SK-N-SH treated with all-trans-retinoic acid at 6 μM for 48 hours (cell line): ENCODE data around the gene TNK2.

Source experiments
- ZNF70 ChIP-seq: fragments of 450-650 bp; formaldehyde crosslinking; IDR thresholded peaks from 2 replicates; pipeline ENCODE4 v1.5.0; 2020; ENCODE audit warnings: mild to moderate bottlenecking, moderate library complexity
- TF ChIP-seq, protein P1 (sequence below): fragments of 250-450 bp; sonication (Bioruptor Pico); IDR thresholded peaks from 2 replicates; pipeline ENCODE4 v1.8.0; 2020; ENCODE audit warnings: mild to moderate bottlenecking, moderate library complexity, borderline replicate concordance

DNA sequence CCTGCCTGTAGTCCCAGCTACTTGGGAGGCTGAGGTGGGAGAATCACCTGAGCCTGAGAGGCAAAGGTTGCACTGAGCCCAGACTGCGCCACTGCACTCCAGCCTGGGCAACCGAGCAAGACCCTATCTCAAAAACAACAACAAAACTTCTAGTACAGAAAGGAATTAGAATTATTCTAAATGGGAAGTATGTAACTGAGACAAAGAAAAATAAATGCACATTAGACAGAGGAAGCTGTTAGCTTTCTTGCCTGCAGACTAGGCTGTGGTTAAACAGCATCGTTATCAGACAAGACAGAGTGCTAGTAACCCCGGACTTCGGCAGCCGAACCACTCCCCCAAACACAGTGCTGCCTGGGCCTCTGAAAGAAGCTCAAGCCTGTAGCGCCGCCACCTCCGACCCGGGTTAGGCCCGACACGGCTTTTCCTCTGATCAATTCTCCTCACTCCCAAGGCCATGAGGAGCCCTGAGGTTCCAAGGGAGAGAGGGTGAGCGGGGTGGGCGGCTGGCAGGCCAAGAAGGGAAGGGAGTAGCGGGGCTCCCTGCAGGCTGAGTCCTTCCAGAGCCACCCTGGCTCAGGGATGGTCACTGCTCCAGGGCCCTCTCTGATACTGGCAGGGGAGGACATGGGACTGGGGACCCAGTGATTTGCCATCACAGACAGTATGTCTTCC lies 51.8 kb downstream of the TNK2 start:
- TF ChIP-seq, protein P1, sequence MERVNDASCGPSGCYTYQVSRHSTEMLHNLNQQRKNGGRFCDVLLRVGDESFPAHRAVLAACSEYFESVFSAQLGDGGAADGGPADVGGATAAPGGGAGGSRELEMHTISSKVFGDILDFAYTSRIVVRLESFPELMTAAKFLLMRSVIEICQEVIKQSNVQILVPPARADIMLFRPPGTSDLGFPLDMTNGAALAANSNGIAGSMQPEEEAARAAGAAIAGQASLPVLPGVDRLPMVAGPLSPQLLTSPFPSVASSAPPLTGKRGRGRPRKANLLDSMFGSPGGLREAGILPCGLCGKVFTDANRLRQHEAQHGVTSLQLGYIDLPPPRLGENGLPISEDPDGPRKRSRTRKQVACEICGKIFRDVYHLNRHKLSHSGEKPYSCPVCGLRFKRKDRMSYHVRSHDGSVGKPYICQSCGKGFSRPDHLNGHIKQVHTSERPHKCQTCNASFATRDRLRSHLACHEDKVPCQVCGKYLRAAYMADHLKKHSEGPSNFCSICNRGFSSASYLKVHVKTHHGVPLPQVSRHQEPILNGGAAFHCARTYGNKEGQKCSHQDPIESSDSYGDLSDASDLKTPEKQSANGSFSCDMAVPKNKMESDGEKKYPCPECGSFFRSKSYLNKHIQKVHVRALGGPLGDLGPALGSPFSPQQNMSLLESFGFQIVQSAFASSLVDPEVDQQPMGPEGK (CRISPR knock-in tag): no peak
- TF ChIP-seq ZNF70 (CRISPR knock-in tag): no peak
